Panc1 (cell line): ENCODE results near the gene FLYWCH1. TPM values are rescaled to one million over a fixed set of nuclear protein-coding genes. Genes with fewer than 3 reads are reported as not detected.
A peak's percentile ranks its signal among the peaks of the same experiment; 100 is the strongest.

Experiments used
- ATAC-seq: fragments of 200-7000 bp; cut with Tn5 transposase; 2 replicates; pipeline ENCODE4 v1.9.1; 2020; ENCODE audit warnings: mild to moderate bottlenecking, moderate library complexity
- Bru-seq: library from RNA; stranded (reverse); fragments of 400-500 nt; gene quantifications from one replicate; lab custom pipeline; 2021; lab: Mats Ljungman, UMichigan
- BruChase-seq, 2 experiments: library from RNA; stranded (reverse); fragments of 400-500 nt; gene quantifications; one replicate each; lab custom pipeline; 2021; lab: Mats Ljungman, UMichigan
- BruUV-seq: library from RNA; stranded (reverse); fragments of 400-500 nt; replicated peaks from 2 replicates; lab custom pipeline; 2021; lab: Mats Ljungman, UMichigan
- CTCF ChIA-PET: fragments of 300-600 bp; sonication (Branson Sonifier 250); formaldehyde crosslinking; loops from one replicate; lab custom pipeline; 2022; ENCODE audit warnings: antibody characterized with exemption; lab: Charles Lee
- POLR2A ChIA-PET: fragments of 300-600 bp; sonication (Branson Sonifier 250); formaldehyde crosslinking; loops from one replicate; lab custom pipeline; 2022; ENCODE audit warnings: antibody characterized with exemption; lab: Charles Lee
- DNase-seq: peaks from one replicate; pipeline ENCODE4 v3.0.0-alpha.2; 2010; ENCODE audit warnings: low read depth, low spot score
- H3K27ac ChIP-seq: 2 replicates; pipeline ENCODE4 v1.5.1; 2011; ENCODE audit warnings: mild to moderate bottlenecking, low read length, inconsistent platforms
- H3K27me3 ChIP-seq: fragments of 200-500 bp; sonication (Bioruptor generic); 2 replicates; pipeline ENCODE4 v1.6.0; 2014; ENCODE audit warnings: low read length, inconsistent platforms; ENCODE audit not compliant: control insufficient read depth, insufficient read depth
- H3K36me3 ChIP-seq: fragments of 200-500 bp; sonication (Bioruptor generic); 2 replicates; pipeline ENCODE4 v1.5.1; 2014; ENCODE audit warnings: inconsistent platforms, mild to moderate bottlenecking, low read length, moderate library complexity; ENCODE audit not compliant: control insufficient read depth, insufficient read depth
- H3K4me1 ChIP-seq: 2 replicates; pipeline ENCODE4 v1.5.1; 2011; ENCODE audit warnings: inconsistent platforms, mild to moderate bottlenecking, low read length, moderate library complexity; ENCODE audit not compliant: control insufficient read depth, insufficient read depth
- H3K4me3 ChIP-seq, 2 experiments: 2 replicates each; pipeline ENCODE4 v1.5.1; 2011 to 2012; ENCODE audit warnings: low read depth in 2 of 2, low read length in 2 of 2, mild to moderate bottlenecking in 2 of 2, inconsistent platforms in 1 of 2, moderate library complexity in 1 of 2
- H3K9me3 ChIP-seq: fragments of 200-500 bp; sonication (Bioruptor generic); 2 replicates; pipeline ENCODE4 v1.5.1; 2014; ENCODE audit warnings: low read depth, mild to moderate bottlenecking, inconsistent platforms, low read length, moderate library complexity; ENCODE audit not compliant: control insufficient read depth, insufficient read depth
- POLR2AphosphoS5 ChIP-seq: IDR thresholded peaks from 2 replicates; pipeline ENCODE4 v1.6.1; 2012; ENCODE audit warnings: mild to moderate bottlenecking, low read depth, low read length, moderate library complexity
- SIN3A ChIP-seq: IDR thresholded peaks from 2 replicates; pipeline ENCODE4 v1.6.1; 2012; ENCODE audit warnings: low read depth, mild to moderate bottlenecking, low read length, moderate library complexity, borderline replicate concordance; ENCODE audit not compliant: insufficient read depth
- TCF7L2 ChIP-seq: IDR thresholded peaks from 2 replicates; pipeline ENCODE4 v1.6.1; 2011; ENCODE audit warnings: mild to moderate bottlenecking, low read depth, low read length, inconsistent platforms
- in situ Hi-C: cut with HindIII; loops from 2 replicates; pipeline ENCODE4 v1.10.0; 2016; ENCODE audit warnings: low sequenced_read_pairs, low pct_unique_long_range_greater_than_20kb
- intact Hi-C: fragments of 100-400 bp; cut with micrococcal nuclease; formaldehyde crosslinking; loops from one replicate; pipeline ENCODE4 v1.10.0; 2022; ENCODE audit not compliant: unreplicated experiment
- long read RNA-seq: library from polyadenylated mRNA; unstranded; transcript quantifications from one replicate; pipeline ENCODE4 v2.0.0, GENCODE V29; 2021; ENCODE audit not compliant: unreplicated experiment
- polyA plus RNA-seq: library from polyadenylated mRNA; unstranded; fragments of >200 nt; gene quantifications from one replicate; pipeline ENCODE4 v1.2.1, GENCODE V29; 2012; ENCODE audit warnings: missing spikeins; ENCODE audit not compliant: insufficient read length
- total RNA-seq: library from RNA; stranded (reverse); gene quantifications from one replicate; pipeline ENCODE4 v1.2.1, GENCODE V29; 2021; ENCODE audit not compliant: unreplicated experiment
- TF ChIP-seq, protein P1 (sequence below), 2 experiments: IDR thresholded peaks; 2 replicates each; pipeline ENCODE4 v1.6.1; 2011 to 2012; ENCODE audit warnings: low read depth in 2 of 2, control low read depth in 1 of 2, low read length in 1 of 2, mild to moderate bottlenecking in 1 of 2, moderate library complexity in 1 of 2; ENCODE audit not compliant: insufficient read depth in 1 of 2
- TF ChIP-seq, protein P2 (sequence below): fragments of 450-650 bp; IDR thresholded peaks from 2 replicates; pipeline ENCODE4 v1.5.1; 2017; ENCODE audit warnings: mild to moderate bottlenecking

FLYWCH1 gene, protein sequence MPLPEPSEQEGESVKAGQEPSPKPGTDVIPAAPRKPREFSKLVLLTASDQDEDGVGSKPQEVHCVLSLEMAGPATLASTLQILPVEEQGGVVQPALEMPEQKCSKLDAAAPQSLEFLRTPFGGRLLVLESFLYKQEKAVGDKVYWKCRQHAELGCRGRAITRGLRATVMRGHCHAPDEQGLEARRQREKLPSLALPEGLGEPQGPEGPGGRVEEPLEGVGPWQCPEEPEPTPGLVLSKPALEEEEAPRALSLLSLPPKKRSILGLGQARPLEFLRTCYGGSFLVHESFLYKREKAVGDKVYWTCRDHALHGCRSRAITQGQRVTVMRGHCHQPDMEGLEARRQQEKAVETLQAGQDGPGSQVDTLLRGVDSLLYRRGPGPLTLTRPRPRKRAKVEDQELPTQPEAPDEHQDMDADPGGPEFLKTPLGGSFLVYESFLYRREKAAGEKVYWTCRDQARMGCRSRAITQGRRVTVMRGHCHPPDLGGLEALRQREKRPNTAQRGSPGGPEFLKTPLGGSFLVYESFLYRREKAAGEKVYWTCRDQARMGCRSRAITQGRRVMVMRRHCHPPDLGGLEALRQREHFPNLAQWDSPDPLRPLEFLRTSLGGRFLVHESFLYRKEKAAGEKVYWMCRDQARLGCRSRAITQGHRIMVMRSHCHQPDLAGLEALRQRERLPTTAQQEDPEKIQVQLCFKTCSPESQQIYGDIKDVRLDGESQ
- total RNA-seq (67.9 TPM), Bru-seq, nascent RNA (percentile 59 among the genes with signal in this experiment), BruChase-seq, experiment 1, labeled RNA remaining after a 2-hour chase (percentile 63 among the genes with signal in this experiment), BruChase-seq, experiment 2, labeled RNA remaining after a 6-hour chase (percentile 69 among the genes with signal in this experiment)
- 76.9 TPM for polyA plus RNA-seq
- long read RNA-seq, full-length matches to known transcripts = 135 of 256 reads
- long read RNA-seq, partial matches to known transcripts = 81 of 256 reads
- long read RNA-seq, other reads (novel, unspliced or antisense) = 40 of 256 reads

DNA sequence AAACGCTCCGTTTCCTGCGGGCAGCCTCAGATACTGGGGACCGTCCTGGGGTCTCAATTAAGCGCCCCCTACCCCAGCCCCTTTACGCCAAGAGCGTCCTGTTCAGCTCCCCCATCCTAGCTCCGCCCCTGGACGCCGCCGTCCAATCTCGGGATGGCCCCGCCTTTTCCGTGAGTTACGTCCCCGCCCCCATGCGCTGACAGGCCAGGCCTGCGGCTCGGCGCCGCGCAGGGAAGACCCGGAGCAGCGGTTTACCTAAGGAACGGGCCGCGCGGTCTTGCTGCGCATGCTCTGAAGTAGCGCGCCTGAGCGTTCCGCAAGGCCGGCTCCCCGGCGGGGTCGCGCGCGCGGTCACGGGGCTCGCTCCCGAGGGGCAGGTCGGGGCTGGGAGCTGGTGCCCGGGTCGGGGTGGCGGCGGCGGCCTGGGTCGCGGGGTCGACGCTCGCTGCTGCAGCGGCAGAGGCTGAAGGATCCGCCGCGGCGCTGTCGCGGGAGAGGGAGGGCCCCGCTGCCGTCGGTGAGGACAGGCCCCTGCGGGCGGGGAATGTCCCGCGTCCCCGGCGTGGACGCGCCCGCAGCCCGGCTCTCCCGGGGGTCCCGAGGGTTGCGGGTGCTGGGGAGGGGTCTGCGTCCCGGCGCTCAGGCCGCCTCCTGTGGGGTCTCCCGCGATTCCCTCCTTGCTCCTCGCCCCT, at the start of gene FLYWCH1:
FLYWCH1 (plus strand) TSS at position 294 of the 692 bp plus-strand sequence. CDS start 17,755 bp downstream, outside the sequence.
- ATAC-seq (peak; percentile 96), DNase-seq (no peak)
- peaks cover 2% of the 10 kb centered on the region; the same call in 1 of the 2 replicates for H3K36me3 ChIP-seq
- no TSS peak for BruUV-seq
- H3K27me3 ChIP-seq = no peaks in the 10 kb centered on the region
- H3K4me3 ChIP-seq = peak within 1 kb of the TSS; percentile 79 to 98
- peaks cover 12% of the 10 kb centered on the region for H3K4me1 ChIP-seq
- no peaks in the 10 kb centered on the region for H3K9me3 ChIP-seq
- TF ChIP-seq, protein P1, sequence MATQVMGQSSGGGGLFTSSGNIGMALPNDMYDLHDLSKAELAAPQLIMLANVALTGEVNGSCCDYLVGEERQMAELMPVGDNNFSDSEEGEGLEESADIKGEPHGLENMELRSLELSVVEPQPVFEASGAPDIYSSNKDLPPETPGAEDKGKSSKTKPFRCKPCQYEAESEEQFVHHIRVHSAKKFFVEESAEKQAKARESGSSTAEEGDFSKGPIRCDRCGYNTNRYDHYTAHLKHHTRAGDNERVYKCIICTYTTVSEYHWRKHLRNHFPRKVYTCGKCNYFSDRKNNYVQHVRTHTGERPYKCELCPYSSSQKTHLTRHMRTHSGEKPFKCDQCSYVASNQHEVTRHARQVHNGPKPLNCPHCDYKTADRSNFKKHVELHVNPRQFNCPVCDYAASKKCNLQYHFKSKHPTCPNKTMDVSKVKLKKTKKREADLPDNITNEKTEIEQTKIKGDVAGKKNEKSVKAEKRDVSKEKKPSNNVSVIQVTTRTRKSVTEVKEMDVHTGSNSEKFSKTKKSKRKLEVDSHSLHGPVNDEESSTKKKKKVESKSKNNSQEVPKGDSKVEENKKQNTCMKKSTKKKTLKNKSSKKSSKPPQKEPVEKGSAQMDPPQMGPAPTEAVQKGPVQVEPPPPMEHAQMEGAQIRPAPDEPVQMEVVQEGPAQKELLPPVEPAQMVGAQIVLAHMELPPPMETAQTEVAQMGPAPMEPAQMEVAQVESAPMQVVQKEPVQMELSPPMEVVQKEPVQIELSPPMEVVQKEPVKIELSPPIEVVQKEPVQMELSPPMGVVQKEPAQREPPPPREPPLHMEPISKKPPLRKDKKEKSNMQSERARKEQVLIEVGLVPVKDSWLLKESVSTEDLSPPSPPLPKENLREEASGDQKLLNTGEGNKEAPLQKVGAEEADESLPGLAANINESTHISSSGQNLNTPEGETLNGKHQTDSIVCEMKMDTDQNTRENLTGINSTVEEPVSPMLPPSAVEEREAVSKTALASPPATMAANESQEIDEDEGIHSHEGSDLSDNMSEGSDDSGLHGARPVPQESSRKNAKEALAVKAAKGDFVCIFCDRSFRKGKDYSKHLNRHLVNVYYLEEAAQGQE (IDR thresholded peaks at IDR 0.05; ENCODE audit: insufficient read depth in 1 of 2, low read depth in 2 of 2, low read length in 1 of 2) = 0 out of 4 replicates have a peak, but pooled peaks of 1 of the 2 experiments have one; percentile 45
- TF ChIP-seq SIN3A (0 out of 2 replicates have a peak, but pooled peaks have one; percentile 57), TCF7L2 (no peak)
- H3K27ac ChIP-seq = peak within 1 kb of the TSS; percentile 91
- ChIA-PET CTCF (interaction anchor here (1.3 kb wide), 1 partner anchor 15 kb away, joined by 5 read pairs; no protein-coding TSS in a partner anchor), POLR2A (interaction anchor here (0.6 kb wide), 1 partner anchor 291 kb away, joined by 4 read pairs; no protein-coding TSS in a partner anchor)
- in situ Hi-C loops = no loop called here
- intact Hi-C loops = no loop called here

DNA sequence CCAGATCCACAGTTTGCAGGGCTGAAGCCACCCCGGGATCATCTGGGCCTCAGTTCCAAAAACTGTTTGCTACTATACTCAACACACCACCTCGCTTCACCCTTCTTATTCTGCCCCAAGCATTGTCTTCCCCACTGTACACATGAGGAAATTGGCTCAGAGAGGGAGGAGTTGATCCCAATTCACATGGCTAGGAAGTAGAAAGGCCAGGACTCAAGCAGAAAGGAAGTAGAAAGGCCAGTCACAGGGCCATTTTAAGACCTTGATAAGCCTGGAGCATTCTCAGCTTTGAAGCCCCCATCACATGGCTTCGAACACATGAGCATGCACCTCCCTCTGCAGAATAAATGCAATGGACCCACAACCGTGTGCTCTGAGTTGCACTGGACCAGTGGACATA, 46.1 kb upstream of the FLYWCH1 start:
- ATAC-seq (no peak), DNase-seq (no peak)
- H3K27ac ChIP-seq = peak overlapping the region; percentile 60
- H3K36me3 ChIP-seq = no peaks in the 10 kb centered on the region
- H3K27me3 ChIP-seq = no peaks in the 10 kb centered on the region
- POLR2A ChIA-PET = no interaction called here
- BruUV-seq = no TSS peak
- in situ Hi-C loops (no loop called here), intact Hi-C loops (no loop called here)
- H3K4me1 ChIP-seq = peaks cover 12% of the 10 kb centered on the region
- H3K4me3 ChIP-seq = no peak overlapping the region
- H3K9me3 ChIP-seq = peaks cover 5% of the 10 kb centered on the region
- CTCF ChIA-PET = no interaction called here
- TF ChIP-seq, protein P2, sequence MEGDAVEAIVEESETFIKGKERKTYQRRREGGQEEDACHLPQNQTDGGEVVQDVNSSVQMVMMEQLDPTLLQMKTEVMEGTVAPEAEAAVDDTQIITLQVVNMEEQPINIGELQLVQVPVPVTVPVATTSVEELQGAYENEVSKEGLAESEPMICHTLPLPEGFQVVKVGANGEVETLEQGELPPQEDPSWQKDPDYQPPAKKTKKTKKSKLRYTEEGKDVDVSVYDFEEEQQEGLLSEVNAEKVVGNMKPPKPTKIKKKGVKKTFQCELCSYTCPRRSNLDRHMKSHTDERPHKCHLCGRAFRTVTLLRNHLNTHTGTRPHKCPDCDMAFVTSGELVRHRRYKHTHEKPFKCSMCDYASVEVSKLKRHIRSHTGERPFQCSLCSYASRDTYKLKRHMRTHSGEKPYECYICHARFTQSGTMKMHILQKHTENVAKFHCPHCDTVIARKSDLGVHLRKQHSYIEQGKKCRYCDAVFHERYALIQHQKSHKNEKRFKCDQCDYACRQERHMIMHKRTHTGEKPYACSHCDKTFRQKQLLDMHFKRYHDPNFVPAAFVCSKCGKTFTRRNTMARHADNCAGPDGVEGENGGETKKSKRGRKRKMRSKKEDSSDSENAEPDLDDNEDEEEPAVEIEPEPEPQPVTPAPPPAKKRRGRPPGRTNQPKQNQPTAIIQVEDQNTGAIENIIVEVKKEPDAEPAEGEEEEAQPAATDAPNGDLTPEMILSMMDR = no peak
- TF ChIP-seq POLR2AphosphoS5 (no peak), TCF7L2 (no peak), SIN3A (no peak)
- TF ChIP-seq, protein P1 (IDR thresholded peaks at IDR 0.05; ENCODE audit: insufficient read depth in 1 of 2, low read depth in 2 of 2, low read length in 1 of 2) = no peak
